GM10248 (cell line): ENCODE measurements around the gene PRKG1.

Experiments used
- CTCF ChIA-PET: fragments of 300-600 bp; sonication (Branson Sonifier 250); formaldehyde crosslinking; extraction: SDS; loops from one replicate; lab custom pipeline; 2021; ENCODE audit warnings: antibody characterized with exemption; lab: Yijun Ruan, JAX
- POLR2A ChIA-PET: fragments of 350-650 bp; sonication (Branson Sonifier 250); formaldehyde crosslinking; extraction: SDS; loops from one replicate; lab custom pipeline; 2020; ENCODE audit warnings: antibody characterized with exemption; lab: Yijun Ruan, JAX
- DNase-seq: peaks from one replicate; pipeline ENCODE4 v3.0.0; 2012; ENCODE audit errors: extremely low spot score
- CTCF ChIP-seq: IDR thresholded peaks from 2 replicates; pipeline ENCODE4 v1.5.1; 2012; ENCODE audit warnings: mild to moderate bottlenecking, low read depth; ENCODE audit errors: extremely low read depth, missing control alignments, control extremely low read depth

The PRKG1 gene

GRCh38 chr10:52318136-52318701 lies 1243.9 kb downstream of the PRKG1 start:
- DNase-seq, result no peak
- CTCF ChIA-PET, result no interaction called here

GRCh38 chr10:52318822-52319464 lies 1244.7 kb downstream of the PRKG1 start:
- POLR2A ChIA-PET, result no interaction called here
- no peak for TF ChIP-seq CTCF
- no peak for DNase-seq
- CTCF ChIA-PET, result no interaction called here

More at GRCh38 chr10:52318136-52318701, 1243.9 kb downstream of the PRKG1 start:
- no peak for TF ChIP-seq CTCF
- POLR2A ChIA-PET, result no interaction called here

- POLR2A ChIA-PET, result no interaction called here
- no peak for DNase-seq
- TF ChIP-seq CTCF, result no peak
- CTCF ChIA-PET, result interaction anchor here (1.0 kb wide), 1 partner anchor 169 kb away, joined by 3 read pairs; no protein-coding TSS in a partner anchor
These were observed 1245.6 kb downstream of the PRKG1 start for GRCh38 chr10:52319926-52320325.

- ChIA-PET CTCF (interaction anchor here (0.8 kb wide), 1 partner anchor 17 kb away, joined by 3 read pairs; no protein-coding TSS in a partner anchor), POLR2A (no interaction called here)
- DNase-seq, result no peak
- no peak for TF ChIP-seq CTCF
These were observed 1248.0 kb downstream of the PRKG1 start for GRCh38 chr10:52322323-52322722.

- TF ChIP-seq CTCF, result no peak
- no peak for DNase-seq
- POLR2A ChIA-PET, result no interaction called here
- CTCF ChIA-PET, result no interaction called here
These were observed 1248.6 kb downstream of the PRKG1 start for GRCh38 chr10:52322936-52323335.

GRCh38 chr10:52326382-52326781 lies 1252.1 kb downstream of the PRKG1 start:
- TF ChIP-seq CTCF, result no peak
- ChIA-PET POLR2A (no interaction called here), CTCF (no interaction called here)
- DNase-seq, result no peak
